Karpas-422 (cell line): ENCODE results near the gene NR4A2. TPM values are rescaled to one million over a fixed set of nuclear protein-coding genes. Genes with fewer than 3 reads are reported as not detected.
A peak's percentile ranks its signal among the peaks of the same experiment; 100 is the strongest.

Source experiments
- DNase-seq: peaks from one replicate; pipeline ENCODE4 v3.0.0-alpha.2; 2015
- H2AFZ ChIP-seq: fragments of 200-600 bp; sonication (generic); 2 replicates; pipeline ENCODE4 v1.6.1; 2014; ENCODE audit warnings: antibody characterized with exemption, low read length, mixed read lengths
- H3K27ac ChIP-seq: fragments of 200-600 bp; sonication (generic); 2 replicates; pipeline ENCODE4 v1.5.1; 2014; ENCODE audit warnings: mild to moderate bottlenecking, low read length, moderate library complexity
- H3K27me3 ChIP-seq: fragments of 200-600 bp; sonication (generic); 2 replicates; pipeline ENCODE4 v1.6.1; 2014; ENCODE audit warnings: low read length, mixed read lengths
- H3K36me3 ChIP-seq: fragments of 200-600 bp; sonication (generic); 2 replicates; pipeline ENCODE4 v1.6.1; 2014; ENCODE audit warnings: low read length, mixed read lengths; ENCODE audit not compliant: insufficient read depth
- H3K4me1 ChIP-seq: fragments of 200-600 bp; sonication (generic); 2 replicates; pipeline ENCODE4 v1.6.1; 2014; ENCODE audit warnings: mild to moderate bottlenecking, low read length, mixed read lengths
- H3K4me2 ChIP-seq: fragments of 200-600 bp; sonication (generic); 2 replicates; pipeline ENCODE4 v1.6.1; 2014; ENCODE audit warnings: low read length, low read depth, mild to moderate bottlenecking; ENCODE audit not compliant: poor library complexity, severe bottlenecking
- H3K4me3 ChIP-seq: fragments of 200-600 bp; sonication (generic); 2 replicates; pipeline ENCODE4 v1.5.1; 2014; ENCODE audit warnings: mild to moderate bottlenecking, antibody characterized with exemption, low read length, mixed read lengths
- H3K79me2 ChIP-seq: fragments of 200-600 bp; sonication (generic); 2 replicates; pipeline ENCODE4 v1.6.1; 2014; ENCODE audit warnings: mild to moderate bottlenecking, low read length, mixed read lengths
- H3K9ac ChIP-seq: fragments of 200-600 bp; sonication (generic); 2 replicates; pipeline ENCODE4 v1.6.0; 2014; ENCODE audit warnings: low read length
- H3K9me2 ChIP-seq: fragments of 200-600 bp; sonication (generic), shearing (Covaris generic); replicated peaks from 2 replicates; pipeline ENCODE4 v1.6.0; 2014; ENCODE audit warnings: mild to moderate bottlenecking, low read length, moderate library complexity; ENCODE audit not compliant: insufficient read depth
- H3K9me3 ChIP-seq: fragments of 300-700, 200-600 bp; sonication (generic); 2 replicates; pipeline ENCODE4 v1.6.1; 2014; ENCODE audit warnings: low read length, mixed read lengths
- H4K20me1 ChIP-seq: fragments of 200-600 bp; sonication (generic); 2 replicates; pipeline ENCODE4 v1.6.1; 2014; ENCODE audit warnings: mild to moderate bottlenecking, antibody characterized with exemption, low read length, low read depth; ENCODE audit not compliant: insufficient read depth
- total RNA-seq: library from RNA; depleted of rRNA; stranded (reverse); fragments of >200 nt; shearing (Covaris generic); gene quantifications from 2 replicates; pipeline ENCODE4 v1.2.3, GENCODE V29; 2014; ENCODE audit warnings: low replicate concordance; rRNA removed

NR4A2 gene
- 0.40 TPM in 1 of 2 replicates, not detected in the other for total RNA-seq

GRCh38 chr2:156332534-156333273, at the start of gene NR4A2:
TSS of gene NR4A2 (minus strand) at chr2:156332721. CDS start at chr2:156330186, 2,535 bp downstream.
- Histone ChIP-seq H3K36me3 (no peaks in the 10 kb centered on the region), H3K27ac (no peak within 1 kb of the TSS), H4K20me1 (no peaks in the 10 kb centered on the region), H3K27me3 (no peaks in the 10 kb centered on the region), H3K4me2 (peak within 1 kb of the TSS; percentile 78), H3K4me3 (no peak within 1 kb of the TSS), H3K9me3 (no peaks in the 10 kb centered on the region), H2AFZ (no peak within 1 kb of the TSS), H3K79me2 (no peaks in the 10 kb centered on the region), H3K9me2 (no peaks in the 10 kb centered on the region), H3K4me1 (peaks cover 16% of the 10 kb centered on the region), H3K9ac (no peak within 1 kb of the TSS)
- no peak for DNase-seq

- Histone ChIP-seq H3K9me2 (no peaks in the 10 kb centered on the region), H2AFZ (no peak overlapping the region), H4K20me1 (no peaks in the 10 kb centered on the region), H3K9me3 (no peaks in the 10 kb centered on the region), H3K4me1 (no peaks in the 10 kb centered on the region), H3K27ac (no peak overlapping the region), H3K4me2 (no peak overlapping the region), H3K4me3 (no peak overlapping the region), H3K36me3 (no peaks in the 10 kb centered on the region), H3K79me2 (no peaks in the 10 kb centered on the region), H3K9ac (no peak overlapping the region), H3K27me3 (no peaks in the 10 kb centered on the region)
- DNase-seq = no peak
Observed at GRCh38 chr2:156380117-156380645, 47.7 kb upstream of the NR4A2 start.

- Histone ChIP-seq H2AFZ (no peak overlapping the region), H3K36me3 (no peaks in the 10 kb centered on the region), H4K20me1 (no peaks in the 10 kb centered on the region), H3K79me2 (no peaks in the 10 kb centered on the region), H3K4me2 (no peak overlapping the region), H3K9me2 (no peaks in the 10 kb centered on the region), H3K27ac (no peak overlapping the region), H3K4me1 (no peaks in the 10 kb centered on the region), H3K4me3 (no peak overlapping the region), H3K27me3 (no peaks in the 10 kb centered on the region), H3K9ac (no peak overlapping the region), H3K9me3 (no peaks in the 10 kb centered on the region)
- no peak for DNase-seq
Observed at GRCh38 chr2:156379714-156380113, 47.2 kb upstream of the NR4A2 start.

- Histone ChIP-seq H3K9ac (no peak overlapping the region), H3K4me3 (no peak overlapping the region), H4K20me1 (no peaks in the 10 kb centered on the region), H2AFZ (no peak overlapping the region), H3K27me3 (no peaks in the 10 kb centered on the region), H3K9me3 (no peaks in the 10 kb centered on the region), H3K9me2 (no peaks in the 10 kb centered on the region), H3K36me3 (no peaks in the 10 kb centered on the region), H3K4me1 (no peaks in the 10 kb centered on the region), H3K4me2 (no peak overlapping the region), H3K27ac (no peak overlapping the region), H3K79me2 (no peaks in the 10 kb centered on the region)
- no peak for DNase-seq
Observed at GRCh38 chr2:156379071-156379470, 46.5 kb upstream of the NR4A2 start.

GRCh38 chr2:156366753-156367152, 34.2 kb upstream of the NR4A2 start:
- no peak overlapping the region for H3K27ac ChIP-seq
- H3K9ac ChIP-seq = no peak overlapping the region
- no peak overlapping the region for H2AFZ ChIP-seq
- no peaks in the 10 kb centered on the region for H3K9me3 ChIP-seq
- H3K4me1 ChIP-seq = no peaks in the 10 kb centered on the region
- no peaks in the 10 kb centered on the region for H3K79me2 ChIP-seq
- no peaks in the 10 kb centered on the region for H3K27me3 ChIP-seq
- no peak overlapping the region for H3K4me2 ChIP-seq
- DNase-seq = no peak
- no peak overlapping the region for H3K4me3 ChIP-seq
- no peaks in the 10 kb centered on the region for H3K36me3 ChIP-seq
- no peaks in the 10 kb centered on the region for H4K20me1 ChIP-seq
- H3K9me2 ChIP-seq = no peaks in the 10 kb centered on the region

- Histone ChIP-seq H3K9me2 (no peaks in the 10 kb centered on the region), H3K27me3 (no peaks in the 10 kb centered on the region), H4K20me1 (no peaks in the 10 kb centered on the region), H3K9me3 (no peaks in the 10 kb centered on the region), H2AFZ (no peak overlapping the region), H3K4me1 (no peaks in the 10 kb centered on the region), H3K4me2 (no peak overlapping the region), H3K27ac (no peak overlapping the region), H3K9ac (no peak overlapping the region), H3K79me2 (no peaks in the 10 kb centered on the region), H3K4me3 (no peak overlapping the region), H3K36me3 (no peaks in the 10 kb centered on the region)
- DNase-seq = no peak
Observed at GRCh38 chr2:156363141-156363540, 30.6 kb upstream of the NR4A2 start.

- Histone ChIP-seq H4K20me1 (no peaks in the 10 kb centered on the region), H3K9me2 (no peaks in the 10 kb centered on the region; the same call in 1 of the 2 replicates), H3K4me2 (no peak overlapping the region), H3K9ac (no peak overlapping the region), H3K9me3 (no peaks in the 10 kb centered on the region), H3K27me3 (no peaks in the 10 kb centered on the region), H3K4me1 (no peaks in the 10 kb centered on the region), H3K4me3 (no peak overlapping the region), H3K36me3 (no peaks in the 10 kb centered on the region), H3K79me2 (no peaks in the 10 kb centered on the region), H3K27ac (no peak overlapping the region), H2AFZ (no peak overlapping the region)
- no peak for DNase-seq
Observed at GRCh38 chr2:156356014-156356754, 23.7 kb upstream of the NR4A2 start.

GRCh38 chr2:156352911-156353310, 20.4 kb upstream of the NR4A2 start:
- no peak for DNase-seq
- Histone ChIP-seq H3K27me3 (no peaks in the 10 kb centered on the region), H4K20me1 (no peaks in the 10 kb centered on the region), H3K27ac (no peak overlapping the region), H3K9ac (no peak overlapping the region), H3K79me2 (no peaks in the 10 kb centered on the region), H3K9me2 (no peaks in the 10 kb centered on the region; the same call in 1 of the 2 replicates), H3K4me2 (no peak overlapping the region), H3K4me3 (no peak overlapping the region), H3K36me3 (no peaks in the 10 kb centered on the region), H3K4me1 (no peaks in the 10 kb centered on the region), H2AFZ (no peak overlapping the region), H3K9me3 (no peaks in the 10 kb centered on the region)
